GDM1 (cell line): ENCODE results near the gene SORBS2.
"Not testable (repeated sequence)": the region's sequence is repeated elsewhere in the genome, so short reads cannot be mapped to it uniquely, and the experiment has no call there.

Experiments used
- DNase-seq: peaks from one replicate; lab custom pipeline; 2025; lab: John Stamatoyannopoulos, UW

Gene SORBS2

DNA sequence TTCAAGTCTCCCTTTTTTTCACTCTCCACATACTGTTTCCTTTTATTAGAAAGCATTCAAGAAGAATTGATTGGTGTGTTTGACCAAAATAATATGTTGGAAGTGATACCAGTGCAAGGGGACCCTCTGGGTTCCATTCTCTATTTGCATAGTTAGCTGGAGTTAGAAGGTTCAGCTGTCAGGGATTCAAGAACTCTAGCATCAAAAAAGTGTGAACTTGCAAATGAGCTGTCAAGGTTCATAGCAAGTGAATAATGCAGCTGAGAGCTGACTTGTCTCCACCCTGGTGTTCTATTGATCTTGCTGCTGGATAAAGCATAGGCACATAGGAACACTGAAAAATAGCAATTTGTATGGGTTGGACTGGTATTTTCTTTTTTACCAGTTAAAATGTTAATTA, 73.2 kb downstream of the SORBS2 start:
- DNase-seq: no peak

DNA sequence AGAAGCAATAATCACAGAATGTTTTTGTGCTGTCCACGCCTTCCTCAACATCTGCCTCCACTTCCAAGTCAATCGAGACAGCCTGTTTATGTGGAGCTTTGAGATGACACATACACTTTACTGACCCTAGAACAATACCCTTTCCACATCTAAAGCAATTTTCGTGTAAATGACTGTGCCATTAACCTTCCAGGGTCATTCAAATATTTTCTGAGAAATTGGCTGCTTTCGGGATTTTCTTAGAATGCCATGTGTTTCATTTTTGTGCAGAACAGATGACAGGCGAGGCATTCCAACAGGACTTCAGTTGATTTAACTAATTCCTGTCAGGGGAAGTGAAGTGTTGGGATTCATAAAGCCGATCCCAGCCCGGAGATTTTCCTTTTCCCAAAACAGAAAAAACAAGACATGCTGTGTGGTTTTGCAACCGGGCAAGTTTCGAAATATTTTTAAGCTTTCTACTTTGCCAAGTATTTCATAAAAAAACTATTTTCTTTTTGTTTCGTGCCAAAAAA, 73.9 kb downstream of the SORBS2 start:
- DNase-seq: no peak

DNA sequence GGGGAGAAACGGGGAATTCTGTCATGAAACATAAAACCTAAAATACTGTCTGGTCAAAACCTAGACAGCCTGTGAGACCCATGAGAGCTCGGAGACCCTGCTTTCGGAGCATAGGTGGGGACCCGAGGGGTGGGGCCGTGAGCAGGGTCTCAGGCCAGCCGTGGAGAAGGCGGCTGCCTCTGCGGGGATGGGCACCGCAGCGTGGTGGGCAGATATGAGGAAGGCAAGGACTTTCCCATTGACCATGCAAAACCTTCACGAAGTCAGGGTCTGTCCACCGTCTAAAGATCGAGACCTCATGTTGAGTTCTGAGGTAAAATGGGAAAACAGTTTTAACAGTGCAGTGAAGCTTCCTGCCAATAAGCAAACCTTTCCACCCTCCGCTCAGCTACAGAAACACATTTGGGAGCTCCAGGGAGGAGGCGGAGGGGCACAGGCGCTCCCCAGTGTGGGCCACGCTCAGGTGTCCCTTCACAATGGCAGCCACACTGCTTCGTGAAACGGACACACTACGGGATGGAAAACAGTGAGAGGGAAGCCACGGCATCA, 74.4 kb downstream of the SORBS2 start:
- no peak for DNase-seq

DNA sequence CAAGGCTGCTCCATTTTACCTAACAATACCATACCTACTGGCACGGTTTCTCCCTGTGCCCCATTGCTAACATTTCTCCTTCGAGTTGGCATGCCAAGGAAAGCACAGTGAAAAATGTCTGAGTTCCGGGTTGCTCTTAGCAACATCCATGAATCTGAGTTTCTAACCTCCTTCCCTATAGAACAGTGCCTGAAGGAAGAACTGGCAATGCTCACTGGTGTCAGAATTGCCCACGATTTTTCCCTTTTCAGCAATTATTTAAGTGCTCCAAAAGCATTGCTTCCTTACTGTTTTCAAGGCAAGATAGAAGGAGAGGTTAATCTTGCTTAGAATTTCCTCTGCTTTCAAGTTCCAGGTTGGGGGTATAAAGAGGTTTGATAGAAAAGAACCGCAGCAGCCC, 75.1 kb downstream of the SORBS2 start:
- DNase-seq: no peak

GRCh38 chr4:185735866-185736400, 76.1 kb downstream of the SORBS2 start:
- no peak for DNase-seq

DNA sequence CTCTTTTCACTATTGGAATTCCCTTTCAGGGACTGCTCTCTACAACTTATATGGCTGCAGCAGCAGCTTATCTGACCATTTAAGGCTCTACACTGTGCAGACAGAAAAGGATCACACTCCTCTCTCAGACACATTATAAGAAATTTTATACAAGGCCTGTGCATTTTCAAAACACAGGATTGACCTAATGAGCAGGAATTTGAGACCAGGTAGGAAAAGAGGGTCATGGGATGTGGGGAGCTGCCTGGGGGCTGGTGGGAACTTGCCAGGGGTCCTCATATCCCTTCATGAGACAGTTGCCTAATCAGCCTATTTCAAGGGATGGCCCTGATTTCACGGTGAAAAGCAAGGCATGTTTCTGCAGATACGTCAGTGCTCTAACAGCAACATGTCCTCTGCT, 77.1 kb downstream of the SORBS2 start:
- no peak for DNase-seq

- DNase-seq: no peak
These were observed 77.8 kb downstream of the SORBS2 start for GRCh38 chr4:185734214-185734613.

- DNase-seq: no peak
These were observed 81.0 kb downstream of the SORBS2 start for GRCh38 chr4:185730849-185731608.

DNA sequence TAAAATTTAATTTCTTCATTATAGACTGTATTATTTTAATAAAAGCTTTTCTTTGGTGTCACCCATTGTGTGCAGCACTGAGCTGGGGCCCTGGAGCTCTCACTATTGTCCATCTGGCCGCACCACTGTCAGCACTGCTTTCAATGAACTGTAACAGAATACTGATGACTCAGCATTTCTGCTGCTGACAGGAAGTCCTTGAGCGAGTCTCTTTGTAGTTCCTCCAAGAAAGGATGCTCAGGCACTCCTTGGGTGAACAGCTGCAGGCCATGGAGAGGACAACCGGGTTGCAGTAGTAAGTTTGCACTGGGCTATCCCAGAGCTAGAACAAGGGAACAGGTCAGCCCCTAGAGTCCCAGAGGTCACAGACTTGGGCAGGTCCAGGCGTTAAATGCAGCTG, 81.6 kb downstream of the SORBS2 start:
- no peak for DNase-seq

DNA sequence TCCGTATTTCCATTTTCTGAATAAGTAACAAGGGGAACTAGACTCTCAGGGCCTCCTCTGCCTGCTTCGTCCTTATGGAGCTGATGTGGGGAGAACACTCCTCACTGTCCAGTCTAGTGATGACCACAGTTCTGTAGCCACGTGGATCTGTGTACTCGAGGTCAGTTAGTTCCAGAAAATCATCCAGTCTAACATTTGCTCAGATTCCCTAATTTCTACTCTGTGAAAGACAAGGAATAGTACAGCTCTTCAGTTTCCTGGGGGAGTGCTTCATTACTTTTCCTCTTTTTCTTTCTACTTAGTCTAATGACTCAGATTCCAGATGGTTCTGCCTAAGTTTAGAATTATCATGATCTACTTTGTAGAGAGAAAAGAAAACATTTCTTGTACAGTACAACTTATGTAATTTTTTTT, 82.6 kb downstream of the SORBS2 start:
- DNase-seq: no peak

DNA sequence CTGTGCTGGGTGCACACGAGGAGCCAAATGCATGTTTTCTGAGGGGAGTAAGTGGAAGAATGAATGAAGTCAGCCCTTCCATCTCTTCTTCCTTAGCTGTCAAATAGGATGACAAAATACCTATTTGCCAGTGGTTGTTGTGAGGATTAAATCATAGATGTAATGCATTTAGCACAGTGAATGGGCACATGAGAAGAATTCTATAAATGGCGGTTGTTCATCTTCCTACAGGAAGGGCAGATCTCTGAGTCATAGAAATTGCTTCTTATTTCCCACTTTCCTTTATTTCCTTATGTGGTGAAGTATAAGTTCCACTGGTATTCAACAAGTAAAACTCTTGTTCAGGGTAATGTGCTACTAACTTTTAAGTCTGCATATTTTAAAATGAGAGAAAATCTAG, 83.1 kb downstream of the SORBS2 start:
- no peak for DNase-seq

DNA sequence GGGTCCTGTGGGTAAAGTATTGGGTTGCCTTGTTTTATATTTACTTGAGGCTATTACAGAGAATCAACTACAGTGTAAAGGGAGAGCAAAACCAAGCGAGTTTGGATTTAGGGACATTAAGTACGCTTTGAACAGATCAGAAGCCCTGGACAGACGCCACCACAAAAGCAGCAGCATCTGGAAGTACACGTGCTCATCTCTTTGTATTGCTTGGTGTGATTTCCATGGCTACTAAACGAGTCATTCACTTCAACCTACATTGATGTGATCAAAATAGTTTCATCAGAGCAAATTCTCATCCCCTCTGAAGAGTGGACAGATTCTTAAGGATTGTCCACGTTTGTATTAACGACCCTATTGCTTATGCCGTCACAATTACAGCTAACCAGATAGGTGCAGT, 85.1 kb downstream of the SORBS2 start:
- no peak for DNase-seq

GRCh38 chr4:185723631-185724260, 88.2 kb downstream of the SORBS2 start:
- no peak for DNase-seq

- no peak for DNase-seq
These were observed 90.0 kb downstream of the SORBS2 start for GRCh38 chr4:185722029-185722316.

DNA sequence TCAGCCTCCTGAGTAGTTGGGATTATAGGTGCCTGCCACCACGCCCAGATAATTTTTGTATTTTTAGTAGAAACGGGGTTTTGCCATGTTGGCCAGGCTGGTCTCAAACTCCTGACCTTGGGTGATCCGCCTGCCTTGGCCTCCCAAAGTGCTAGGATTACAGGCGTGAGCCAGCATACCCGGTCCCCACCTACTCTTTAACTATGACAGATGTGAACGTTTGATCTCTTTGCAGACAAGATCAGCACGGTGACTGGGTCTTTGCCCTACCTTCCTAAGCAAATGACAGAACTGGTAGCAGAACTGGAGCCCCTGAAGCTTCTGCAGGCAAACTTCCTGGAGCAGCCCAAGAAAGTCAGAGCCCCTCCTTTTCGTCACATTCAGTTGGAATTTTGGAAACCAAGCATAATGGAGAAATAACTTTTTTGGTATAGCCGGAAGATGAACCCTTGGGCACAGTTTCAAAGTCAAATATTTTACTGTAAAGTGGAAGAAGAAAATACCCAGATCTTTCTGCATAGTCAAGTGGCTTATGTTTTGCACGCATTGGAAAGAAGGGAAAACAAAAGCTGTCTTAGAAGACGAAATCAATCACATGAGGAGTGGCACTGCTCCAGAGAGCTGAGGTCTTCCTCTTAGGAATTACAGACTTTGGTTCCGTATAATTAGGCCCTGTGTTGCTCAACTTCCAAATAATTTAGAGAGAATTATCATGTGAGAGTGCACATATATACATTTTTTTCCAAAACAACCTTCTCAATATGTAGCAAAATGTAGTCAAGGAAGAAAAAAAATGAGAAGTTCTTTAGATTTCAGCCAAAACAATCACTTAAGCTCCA, 90.6 kb downstream of the SORBS2 start:
- DNase-seq: no peak

GRCh38 chr4:185719500-185719858, 92.5 kb downstream of the SORBS2 start:
- DNase-seq: no peak

DNA sequence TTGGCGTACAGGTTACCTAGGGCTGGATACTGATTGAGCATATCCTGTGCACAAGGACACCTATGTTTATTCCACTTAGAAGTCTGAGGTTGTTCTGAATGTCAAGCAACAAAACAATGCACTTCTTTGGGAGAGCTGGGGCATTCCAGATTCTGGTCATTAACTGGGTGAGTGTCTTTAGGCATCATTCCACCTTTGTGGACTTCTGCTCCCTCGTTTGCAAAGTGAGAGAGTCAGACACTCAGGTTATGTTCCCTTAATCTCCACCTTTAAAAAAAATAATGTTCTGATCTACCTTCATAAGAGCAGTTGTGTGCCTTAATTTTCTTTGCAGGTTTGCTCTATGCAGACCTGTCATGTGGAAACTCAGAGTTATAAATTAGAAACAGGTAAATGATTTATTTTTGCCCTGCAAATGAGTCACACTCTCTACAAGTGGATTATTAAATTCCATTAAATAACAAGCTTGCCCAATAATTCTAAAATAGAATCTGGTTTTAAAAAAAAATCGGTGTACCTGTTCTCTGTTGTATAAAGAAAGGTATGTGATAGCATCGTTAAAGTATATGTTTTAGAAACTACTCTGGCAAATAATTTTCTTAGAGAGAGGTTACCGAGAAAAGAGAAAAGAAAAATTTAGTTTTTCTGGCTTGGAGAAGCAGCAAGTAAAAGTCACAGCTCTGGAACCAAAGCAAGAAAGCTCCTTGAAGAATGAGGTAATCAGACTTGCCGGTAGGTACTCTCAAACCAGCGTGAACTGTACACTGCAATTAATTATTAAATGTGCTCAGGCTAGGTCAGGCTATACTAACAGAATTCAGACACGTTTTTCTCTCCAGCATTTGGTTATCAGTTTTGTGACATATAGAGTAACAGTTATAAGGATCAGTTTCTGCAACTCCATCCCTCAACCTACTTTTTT, 93.2 kb downstream of the SORBS2 start:
- no peak for DNase-seq

- DNase-seq: no peak
These were observed 94.6 kb downstream of the SORBS2 start for GRCh38 chr4:185717377-185717741.

DNA sequence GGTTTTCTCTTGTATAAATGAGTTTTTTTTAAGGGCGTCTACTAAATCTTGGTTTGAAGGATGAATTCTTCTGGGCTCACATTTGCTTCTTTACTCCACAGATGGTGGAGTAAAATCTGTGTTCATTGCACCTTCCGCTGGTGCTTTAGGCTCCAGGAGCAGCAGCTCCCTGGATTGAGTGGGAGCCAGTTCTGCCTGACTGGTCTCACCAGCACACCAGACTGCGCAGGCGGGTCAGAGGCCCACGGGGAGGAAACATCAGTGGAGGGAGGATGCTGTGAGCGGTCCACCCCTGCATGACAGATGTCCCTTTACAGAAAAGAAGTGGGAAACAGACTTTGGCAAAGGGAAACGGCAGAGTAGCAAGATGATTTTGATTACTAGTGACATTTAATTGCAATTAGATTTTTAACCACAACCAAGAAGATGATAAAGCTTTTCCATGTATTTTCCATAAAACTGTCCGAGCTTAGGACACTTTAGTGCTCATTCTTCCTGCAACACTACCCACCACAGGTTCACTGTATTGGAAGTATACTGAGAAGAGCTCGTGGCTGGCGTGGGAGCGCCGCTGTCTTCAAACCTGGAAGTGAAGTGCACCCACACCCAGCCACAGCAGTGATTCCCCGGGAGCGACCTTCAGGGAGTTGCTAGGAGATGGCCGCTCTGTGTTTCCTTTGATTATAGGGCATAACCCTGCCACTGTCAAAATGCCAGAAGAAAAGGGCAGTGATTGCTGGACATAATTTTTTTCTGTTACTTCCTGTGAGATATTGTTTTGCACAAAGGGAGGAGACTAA, 95.2 kb downstream of the SORBS2 start:
- DNase-seq: no peak

GRCh38 chr4:185716141-185716551, 95.8 kb downstream of the SORBS2 start:
- no peak for DNase-seq

DNA sequence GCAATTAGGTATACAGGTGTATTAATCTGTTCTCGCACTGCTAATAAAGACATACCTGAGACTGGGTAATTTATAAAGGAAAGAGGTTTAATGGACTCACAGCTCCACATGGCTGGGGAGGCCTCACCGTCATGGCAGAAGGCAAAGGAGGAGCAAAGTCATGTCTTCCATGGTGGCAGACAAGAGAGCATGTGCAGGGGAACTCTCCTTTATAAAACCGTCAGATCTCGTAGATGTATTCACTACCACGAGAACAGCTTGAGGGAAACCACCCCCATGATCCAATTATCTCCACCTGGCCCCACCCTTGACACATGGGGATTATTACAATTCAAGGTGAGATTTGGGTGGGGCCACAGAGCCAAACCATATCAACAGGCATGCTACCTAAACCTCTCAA, 97.5 kb downstream of the SORBS2 start:
- not testable (repeated sequence) for DNase-seq
